GM12892 (cell line): ENCODE results near the gene FEZ2.

ENCODE experiments used
- POLR2A ChIP-seq: IDR thresholded peaks from 2 replicates; pipeline ENCODE4 v1.6.1; 2011; ENCODE audit warnings: low read depth, low read length, control low read depth
- POLR2AphosphoS5 ChIP-seq: IDR thresholded peaks from 2 replicates; pipeline ENCODE4 v1.6.1; 2011; ENCODE audit warnings: low read depth, low read length, control low read depth
- TAF1 ChIP-seq: IDR thresholded peaks from 2 replicates; pipeline ENCODE4 v1.6.1; 2011; ENCODE audit warnings: low read depth, mild to moderate bottlenecking, control low read depth, low read length, borderline replicate concordance

DNA sequence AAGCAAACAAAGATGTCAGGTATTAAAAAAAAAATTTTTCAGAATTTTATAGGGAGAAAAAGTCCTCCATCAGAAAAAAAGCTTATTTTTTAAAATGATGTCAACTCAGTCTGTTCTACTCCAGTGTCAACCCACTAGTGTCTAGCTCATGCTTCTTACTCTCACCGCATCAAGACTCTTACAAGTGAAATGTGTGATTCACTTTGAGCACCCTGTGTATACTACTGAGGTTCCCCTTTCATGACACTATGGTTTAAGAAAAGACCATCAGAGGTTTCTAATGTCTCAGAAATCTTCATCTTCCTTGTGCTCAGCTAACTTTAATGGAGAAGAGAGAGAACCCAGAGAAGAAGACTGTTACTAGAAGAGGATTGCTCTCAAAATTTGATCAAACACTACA lies 43.4 kb downstream of the FEZ2 start:
- TF ChIP-seq POLR2AphosphoS5 (no peak), POLR2A (no peak), TAF1 (no peak)
